ENCODE data around the gene FAIM2. TPM values are rescaled to one million over a fixed set of nuclear protein-coding genes. Genes with fewer than 3 reads are reported as not detected.

Gene FAIM2
- total and polyA plus RNA-seq, 9 of the 15 experiments (the other 6 are each of a cell fraction or from before 2014, with no cell fraction given) = 0.01 to 0.10 TPM; not detected in 7

DNA sequence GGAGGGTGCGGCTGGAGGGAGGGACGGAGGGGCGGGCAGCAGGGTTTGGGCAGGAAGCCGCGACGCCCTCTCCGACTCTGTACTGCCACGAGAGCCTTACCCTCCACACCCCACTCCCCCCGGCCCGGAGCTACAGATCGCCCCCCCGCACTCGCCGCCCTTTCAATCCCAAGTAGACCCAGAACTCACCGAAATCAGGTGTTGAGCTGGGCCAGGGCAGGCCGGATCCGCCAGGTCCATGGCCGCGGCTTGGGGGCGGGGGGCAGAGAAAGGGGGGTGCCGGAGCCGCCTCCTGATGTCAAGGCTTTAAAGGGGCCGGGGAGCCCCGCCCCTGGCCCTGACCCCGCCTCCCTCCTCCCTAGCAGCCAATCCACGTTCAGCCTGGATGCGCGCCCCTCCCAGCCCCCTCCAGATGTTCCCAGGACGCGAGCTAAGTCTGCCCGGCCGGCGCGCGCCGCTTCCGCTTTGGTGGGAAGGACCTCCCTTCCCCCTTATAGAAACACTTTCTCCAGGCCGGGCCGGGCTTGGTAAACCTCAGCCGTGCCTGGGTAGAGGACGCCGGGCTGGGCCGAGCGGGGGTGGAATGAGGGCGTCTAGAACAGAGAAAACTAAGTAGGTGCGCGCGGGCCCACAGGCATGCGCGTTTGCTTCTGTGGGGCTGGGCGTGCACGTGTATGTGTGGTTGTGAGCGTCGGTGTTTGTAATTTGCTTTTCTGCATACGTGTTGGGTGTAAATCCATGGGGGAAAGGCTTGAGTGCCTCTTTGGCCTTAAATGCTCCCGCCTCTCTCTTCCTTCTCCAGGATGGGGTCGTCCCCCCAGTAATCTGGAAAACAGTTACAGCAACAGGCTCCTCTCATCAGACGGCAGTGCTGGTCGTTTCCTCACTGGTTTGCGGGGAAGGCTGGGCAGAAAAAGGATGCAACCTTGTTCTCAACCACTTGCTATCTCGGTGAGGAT is 75.3 kb downstream of the FAIM2 start, which contains the start of gene NCKAP5L (continued):
- TF ChIP-seq AFF1 (IDR thresholded peaks at IDR 0.05; ENCODE audit: low read depth in 1 of 2, partially characterized antibody in 2 of 2) = peak in 1 of 2 experiments; percentile 41
- no peak for TF ChIP-seq FOXM1 (IDR thresholded peaks at IDR 0.05; ENCODE audit: low read depth)
- 0 out of 2 replicates have a peak, but pooled peaks have one; percentile 39 for TF ChIP-seq FOXM1 (CRISPR knock-in tag; IDR thresholded peaks at IDR 0.05; ENCODE audit: low read depth)
- no peak for TF ChIP-seq TOE1 (IDR thresholded peaks at IDR 0.05; ENCODE audit: borderline replicate concordance)
- TF ChIP-seq TOE1 (CRISPR knock-in tag; IDR thresholded peaks at IDR 0.05; ENCODE audit: borderline replicate concordance, low read depth) = peak; percentile 69; the same call in 1 of the 2 replicates
- TF ChIP-seq, protein P1, sequence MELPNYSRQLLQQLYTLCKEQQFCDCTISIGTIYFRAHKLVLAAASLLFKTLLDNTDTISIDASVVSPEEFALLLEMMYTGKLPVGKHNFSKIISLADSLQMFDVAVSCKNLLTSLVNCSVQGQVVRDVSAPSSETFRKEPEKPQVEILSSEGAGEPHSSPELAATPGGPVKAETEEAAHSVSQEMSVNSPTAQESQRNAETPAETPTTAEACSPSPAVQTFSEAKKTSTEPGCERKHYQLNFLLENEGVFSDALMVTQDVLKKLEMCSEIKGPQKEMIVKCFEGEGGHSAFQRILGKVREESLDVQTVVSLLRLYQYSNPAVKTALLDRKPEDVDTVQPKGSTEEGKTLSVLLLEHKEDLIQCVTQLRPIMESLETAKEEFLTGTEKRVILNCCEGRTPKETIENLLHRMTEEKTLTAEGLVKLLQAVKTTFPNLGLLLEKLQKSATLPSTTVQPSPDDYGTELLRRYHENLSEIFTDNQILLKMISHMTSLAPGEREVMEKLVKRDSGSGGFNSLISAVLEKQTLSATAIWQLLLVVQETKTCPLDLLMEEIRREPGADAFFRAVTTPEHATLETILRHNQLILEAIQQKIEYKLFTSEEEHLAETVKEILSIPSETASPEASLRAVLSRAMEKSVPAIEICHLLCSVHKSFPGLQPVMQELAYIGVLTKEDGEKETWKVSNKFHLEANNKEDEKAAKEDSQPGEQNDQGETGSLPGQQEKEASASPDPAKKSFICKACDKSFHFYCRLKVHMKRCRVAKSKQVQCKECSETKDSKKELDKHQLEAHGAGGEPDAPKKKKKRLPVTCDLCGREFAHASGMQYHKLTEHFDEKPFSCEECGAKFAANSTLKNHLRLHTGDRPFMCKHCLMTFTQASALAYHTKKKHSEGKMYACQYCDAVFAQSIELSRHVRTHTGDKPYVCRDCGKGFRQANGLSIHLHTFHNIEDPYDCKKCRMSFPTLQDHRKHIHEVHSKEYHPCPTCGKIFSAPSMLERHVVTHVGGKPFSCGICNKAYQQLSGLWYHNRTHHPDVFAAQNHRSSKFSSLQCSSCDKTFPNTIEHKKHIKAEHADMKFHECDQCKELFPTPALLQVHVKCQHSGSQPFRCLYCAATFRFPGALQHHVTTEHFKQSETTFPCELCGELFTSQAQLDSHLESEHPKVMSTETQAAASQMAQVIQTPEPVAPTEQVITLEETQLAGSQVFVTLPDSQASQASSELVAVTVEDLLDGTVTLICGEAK (IDR thresholded peaks at IDR 0.05) = peak; percentile 58
- TF ChIP-seq, protein P1 (CRISPR knock-in tag; IDR thresholded peaks at IDR 0.05) = no peak
- peak; percentile 55 for TF ChIP-seq KDM5B (IDR thresholded peaks at IDR 0.05; ENCODE audit: insufficient replicate concordance, low read depth, low read length)
- peak; percentile 54; the same call in 1 of the 2 replicates for TF ChIP-seq ZNF175 (CRISPR knock-in tag; IDR thresholded peaks at IDR 0.05; ENCODE audit: low read depth)
- no peak for TF ChIP-seq TCFL5 (CRISPR knock-in tag; conservative IDR thresholded peaks at IDR 0.05)
- peak; percentile 17 for TF ChIP-seq PCBP1 (IDR thresholded peaks at IDR 0.05; ENCODE audit: low read depth, low read length, poor library complexity, severe bottlenecking)
